ENCODE data around the gene HACD1.

DNA sequence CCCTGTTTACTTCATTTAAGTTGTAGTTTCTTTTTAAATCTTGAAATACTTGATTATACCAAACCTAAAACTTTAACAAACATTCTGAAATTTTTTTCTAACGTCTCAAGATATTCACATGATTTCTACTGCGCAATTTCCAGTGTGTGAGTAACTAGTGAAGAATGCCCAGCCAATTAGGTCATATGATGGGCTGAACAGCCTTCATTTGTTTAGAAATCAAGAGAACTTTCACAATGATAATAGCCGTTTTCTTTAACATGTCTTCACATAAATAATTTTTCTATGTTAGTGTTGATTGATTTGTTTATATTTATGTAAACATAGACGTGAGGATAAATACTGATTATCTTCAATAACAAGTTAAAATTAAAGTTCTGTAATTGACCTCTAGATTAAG, 48.6 kb upstream of the HACD1 start:
- TF ChIP-seq, protein P1, sequence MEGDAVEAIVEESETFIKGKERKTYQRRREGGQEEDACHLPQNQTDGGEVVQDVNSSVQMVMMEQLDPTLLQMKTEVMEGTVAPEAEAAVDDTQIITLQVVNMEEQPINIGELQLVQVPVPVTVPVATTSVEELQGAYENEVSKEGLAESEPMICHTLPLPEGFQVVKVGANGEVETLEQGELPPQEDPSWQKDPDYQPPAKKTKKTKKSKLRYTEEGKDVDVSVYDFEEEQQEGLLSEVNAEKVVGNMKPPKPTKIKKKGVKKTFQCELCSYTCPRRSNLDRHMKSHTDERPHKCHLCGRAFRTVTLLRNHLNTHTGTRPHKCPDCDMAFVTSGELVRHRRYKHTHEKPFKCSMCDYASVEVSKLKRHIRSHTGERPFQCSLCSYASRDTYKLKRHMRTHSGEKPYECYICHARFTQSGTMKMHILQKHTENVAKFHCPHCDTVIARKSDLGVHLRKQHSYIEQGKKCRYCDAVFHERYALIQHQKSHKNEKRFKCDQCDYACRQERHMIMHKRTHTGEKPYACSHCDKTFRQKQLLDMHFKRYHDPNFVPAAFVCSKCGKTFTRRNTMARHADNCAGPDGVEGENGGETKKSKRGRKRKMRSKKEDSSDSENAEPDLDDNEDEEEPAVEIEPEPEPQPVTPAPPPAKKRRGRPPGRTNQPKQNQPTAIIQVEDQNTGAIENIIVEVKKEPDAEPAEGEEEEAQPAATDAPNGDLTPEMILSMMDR (IDR thresholded peaks at IDR 0.05; ENCODE audit: insufficient read depth, low read length, poor library complexity, severe bottlenecking), result no peak
- TF ChIP-seq EZH2phosphoT487 (conservative IDR thresholded peaks at IDR 0.05; ENCODE audit: low read length), result no peak

Data from SU-DHL-6 (cell line).